Activated gamma-delta T cell (primary cell): Measurements from ENCODE around the gene MGLL.

Experiments
- DNase-seq: peaks from one replicate; lab custom pipeline; 2025; lab: John Stamatoyannopoulos, UW

Gene MGLL

DNA sequence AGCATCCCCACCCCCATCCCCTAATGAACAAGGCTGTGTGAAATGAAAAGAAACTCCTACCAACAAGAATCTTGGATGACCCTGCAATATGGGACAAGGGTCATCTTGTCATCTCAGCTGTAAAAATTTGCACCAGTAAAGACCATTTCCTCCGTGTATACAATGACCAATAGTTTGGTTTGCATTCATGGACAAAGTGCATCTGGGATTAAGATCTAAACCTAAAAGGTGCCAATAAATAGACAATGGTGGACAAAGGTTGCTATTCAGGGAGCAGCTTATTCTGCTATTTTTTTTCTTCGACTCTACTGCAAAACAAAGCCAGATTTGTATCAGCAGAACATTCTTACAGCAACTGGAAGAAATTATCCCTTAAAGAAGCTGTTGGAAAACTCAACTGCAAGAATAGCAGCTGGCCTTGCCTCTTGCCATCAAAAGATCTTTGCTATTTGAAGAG lies 8.0 kb downstream of the MGLL start:
- no peak for DNase-seq

DNA sequence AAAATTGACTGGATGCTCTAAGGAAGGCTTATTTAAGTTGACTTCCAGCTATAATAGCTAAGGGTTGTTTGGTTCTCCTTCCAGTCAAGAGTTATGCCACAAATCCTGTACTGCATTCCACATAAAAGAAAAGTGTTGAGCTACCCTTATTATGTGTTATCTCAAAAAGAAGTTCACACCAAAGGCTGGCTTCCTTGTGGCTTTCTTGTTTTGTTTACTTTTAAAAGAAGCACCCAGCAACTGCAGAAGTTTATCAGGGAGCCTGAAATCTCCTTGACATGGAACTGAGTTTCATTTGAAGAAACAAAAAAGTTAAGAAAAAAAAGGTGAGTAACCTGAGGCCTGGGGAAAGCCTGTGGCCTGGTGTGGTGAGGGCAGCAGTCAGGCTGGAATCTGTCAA lies 10.2 kb downstream of the MGLL start:
- DNase-seq, result no peak

DNA sequence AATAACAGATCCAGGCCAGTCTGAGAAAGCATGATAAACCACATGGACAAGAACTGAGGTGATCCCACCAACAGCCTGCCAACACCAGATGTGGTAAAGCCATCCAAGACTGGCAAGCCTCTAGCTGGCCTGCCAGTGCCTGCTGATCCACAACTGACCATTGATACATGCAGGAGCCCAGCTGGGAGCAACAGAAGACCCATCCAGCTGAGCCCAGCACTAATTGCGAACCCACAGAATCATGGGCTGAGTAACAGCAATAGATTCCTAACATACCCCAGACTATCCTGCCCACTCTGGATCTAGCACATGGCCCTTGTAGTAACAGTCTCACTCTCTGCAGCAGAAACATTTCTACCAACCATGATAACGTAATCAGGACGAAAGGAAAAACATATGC lies 10.6 kb downstream of the MGLL start:
- DNase-seq, result no peak

DNA sequence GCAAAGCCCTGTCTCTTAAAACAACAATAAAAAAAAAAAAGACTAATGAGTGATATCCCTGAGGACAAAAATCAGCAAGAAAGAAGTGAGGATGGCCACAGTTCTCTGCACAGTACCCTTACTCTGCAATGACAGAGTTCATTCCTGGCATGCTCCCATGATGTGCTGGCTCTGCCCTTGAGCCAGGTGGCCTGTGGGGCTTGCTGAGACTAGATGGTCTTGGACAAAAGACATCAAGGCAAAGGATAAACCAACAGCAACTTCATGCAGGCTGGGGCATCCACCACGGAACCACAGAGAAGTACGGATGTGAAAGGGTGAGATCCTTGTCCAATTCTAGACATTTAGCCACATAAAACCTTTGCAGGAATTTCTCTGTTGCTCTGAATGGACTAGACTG lies 12.7 kb downstream of the MGLL start:
- DNase-seq, result no peak

DNA sequence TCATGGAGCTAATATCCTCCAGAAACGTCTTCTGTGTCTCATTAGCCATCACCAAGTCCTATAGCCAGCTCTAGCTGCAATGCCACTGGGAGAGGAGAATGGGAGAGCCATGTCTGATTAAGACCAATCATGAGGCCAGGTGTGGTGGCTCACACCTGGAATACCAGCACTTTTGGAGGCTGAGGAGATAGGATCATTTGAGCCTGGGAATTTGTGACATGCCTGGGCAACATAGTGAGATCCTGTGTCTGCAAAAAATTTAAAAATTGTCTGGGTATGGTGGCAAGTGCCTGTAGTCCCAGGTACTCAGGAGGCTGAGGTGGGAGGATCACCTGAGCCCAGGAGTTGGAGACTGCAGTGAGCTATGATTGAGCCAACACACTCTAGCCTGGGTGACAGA lies 13.1 kb downstream of the MGLL start:
- no peak for DNase-seq

DNA sequence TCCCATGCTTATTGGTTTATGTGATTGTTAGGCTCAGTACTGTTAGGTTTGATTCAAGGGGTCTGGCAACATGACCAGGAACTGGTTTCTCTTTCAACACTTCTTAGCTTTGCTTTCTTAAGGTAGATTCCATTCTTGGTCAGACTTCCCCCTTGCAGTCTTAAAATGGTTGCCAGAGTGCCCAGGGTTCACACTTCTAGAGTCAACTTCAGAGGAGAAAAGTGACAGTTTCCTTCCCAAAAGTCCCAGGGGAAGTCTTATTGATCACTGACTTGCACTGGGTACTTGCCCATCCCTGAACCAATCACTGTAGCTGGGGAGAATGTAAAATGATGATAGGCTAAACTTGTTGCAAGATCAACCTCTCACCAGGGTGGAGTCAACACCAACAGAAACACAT lies 14.1 kb downstream of the MGLL start:
- no peak for DNase-seq

DNA sequence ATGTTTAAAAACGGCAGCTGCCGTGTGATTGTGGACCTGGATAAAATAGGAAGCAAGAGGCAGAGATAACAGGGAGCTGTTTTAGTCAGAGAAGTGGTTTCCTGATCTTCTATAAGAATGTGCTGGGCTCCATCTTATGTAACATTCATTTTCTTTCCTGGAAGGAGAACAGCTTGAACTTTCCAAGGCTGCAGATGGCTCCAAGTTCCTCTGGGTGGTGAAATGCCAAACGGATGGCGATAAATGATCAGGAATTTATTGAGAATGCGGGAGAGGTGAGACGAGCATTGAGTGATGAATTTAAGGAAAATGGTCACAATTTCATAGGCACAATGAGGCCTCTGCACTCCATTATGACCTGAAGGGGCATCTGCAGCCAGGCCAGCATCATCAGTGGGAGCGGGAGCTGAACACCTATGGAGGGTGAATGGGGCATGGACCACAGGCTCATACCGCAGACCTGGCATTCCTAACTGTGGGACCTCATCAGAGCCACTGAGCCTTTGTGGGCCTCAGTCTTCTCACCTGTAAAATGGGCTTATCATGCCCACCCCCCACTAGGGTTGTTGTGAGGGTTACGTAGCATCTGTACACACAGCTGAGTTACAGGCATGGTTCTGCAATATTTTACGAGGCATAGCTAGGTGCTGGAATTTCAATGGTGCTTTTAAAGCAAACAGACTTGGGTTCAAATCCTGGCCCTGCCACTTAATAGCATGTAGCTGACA lies 17.1 kb downstream of the MGLL start:
- no peak for DNase-seq

DNA sequence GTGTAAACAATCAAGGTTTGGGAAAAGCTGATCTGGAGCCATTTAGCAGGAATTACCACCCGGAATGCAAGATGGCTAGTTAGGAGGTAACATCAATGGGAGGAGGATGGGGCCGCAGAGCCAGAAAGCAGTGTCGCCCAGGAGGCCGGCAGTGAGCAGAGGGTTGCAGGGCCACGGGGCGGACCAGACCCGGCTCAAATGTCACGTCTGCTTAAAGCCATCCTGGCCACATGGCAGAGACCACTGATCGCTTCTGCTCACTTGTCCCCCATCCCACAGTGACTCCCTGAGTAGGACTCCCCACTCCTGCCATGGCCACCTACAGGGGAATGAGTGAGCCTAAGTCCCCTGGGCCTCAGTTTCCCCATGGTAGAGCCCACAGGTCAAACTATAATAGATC lies 18.2 kb downstream of the MGLL start:
- DNase-seq, result no peak

DNA sequence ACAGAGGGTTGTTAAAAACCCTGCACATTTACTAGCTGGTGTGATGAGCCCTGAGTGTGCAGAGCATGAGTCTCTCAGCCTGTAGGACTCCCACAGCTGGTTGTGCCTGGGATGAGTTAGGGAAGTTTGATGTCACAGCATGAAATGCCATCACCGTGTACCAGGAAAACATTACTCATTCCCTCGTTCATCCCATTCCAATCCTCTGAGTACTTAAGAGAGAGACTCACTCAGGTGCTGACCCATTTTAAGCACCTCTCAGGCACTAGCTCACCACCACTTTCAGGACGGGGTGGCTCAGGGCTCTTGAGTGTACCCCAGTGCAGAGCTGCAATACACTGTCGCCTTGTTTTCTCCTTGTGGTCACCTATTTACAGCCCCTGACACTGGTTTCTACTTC lies 18.7 kb downstream of the MGLL start:
- DNase-seq, result no peak

DNA sequence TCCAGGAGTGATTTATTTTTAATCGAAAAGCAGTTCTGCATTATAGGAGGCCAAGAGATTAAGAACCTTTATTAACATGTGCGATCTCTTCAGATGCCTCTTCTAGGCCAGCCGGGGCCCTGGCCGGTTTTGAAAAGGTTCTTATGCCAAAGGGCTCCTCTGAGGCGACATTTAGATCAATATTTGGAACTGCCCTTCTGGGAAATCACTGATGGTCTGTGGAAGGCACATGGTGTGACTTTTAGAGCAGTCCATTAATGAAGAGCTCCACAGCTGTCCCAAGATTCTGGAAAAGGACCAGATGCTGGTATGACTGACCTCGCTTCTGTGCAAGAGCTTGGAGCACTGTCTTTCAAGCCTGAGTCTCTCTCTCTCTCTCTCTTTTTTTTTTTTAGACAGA lies 19.7 kb downstream of the MGLL start:
- DNase-seq, result no peak

DNA sequence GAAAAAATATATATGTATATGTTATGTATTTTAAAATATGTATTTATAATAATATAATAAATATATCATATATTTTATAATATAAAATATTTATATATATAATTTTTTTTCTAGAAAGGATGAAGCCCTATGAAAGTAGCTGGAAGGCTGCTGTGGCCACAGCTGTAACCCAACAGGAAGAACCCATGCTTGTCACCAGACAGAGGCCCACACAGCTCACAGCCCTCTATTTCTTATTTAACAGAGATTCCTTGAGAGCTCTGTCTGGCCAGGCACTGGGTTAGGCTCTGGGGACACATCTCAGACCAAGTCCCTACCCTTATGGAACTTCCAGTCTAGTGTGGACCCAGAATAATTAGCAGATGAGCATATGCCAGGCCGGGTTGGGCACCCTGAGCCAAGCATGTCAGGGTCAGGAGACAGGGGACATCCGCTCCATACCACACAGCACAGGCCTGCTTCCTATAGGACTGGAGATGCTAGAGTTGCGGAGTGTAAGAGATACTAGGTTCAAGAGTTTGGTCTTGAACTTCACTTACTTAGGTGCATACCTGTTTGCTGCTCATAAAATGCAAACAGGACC lies 20.5 kb downstream of the MGLL start:
- no peak for DNase-seq

DNA sequence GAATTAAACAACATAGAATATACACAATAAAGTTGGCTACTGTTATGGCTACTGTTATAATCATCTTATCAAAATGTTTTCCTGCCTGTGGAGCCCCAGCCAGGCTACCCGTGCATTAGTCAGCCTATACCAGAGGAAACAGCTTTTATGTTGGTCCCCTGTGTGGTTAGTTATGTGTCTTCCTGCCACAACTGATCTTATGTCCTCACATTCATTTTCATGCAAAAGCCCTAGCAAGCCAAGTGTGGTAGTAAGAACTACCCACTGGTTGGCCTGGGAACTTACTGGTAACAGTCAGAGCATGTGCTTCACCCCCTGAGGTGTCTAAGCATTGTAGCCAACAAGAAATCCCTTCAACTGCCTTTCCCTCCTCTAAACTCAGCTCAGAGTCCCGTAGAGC lies 21.8 kb downstream of the MGLL start:
- no peak for DNase-seq

DNA sequence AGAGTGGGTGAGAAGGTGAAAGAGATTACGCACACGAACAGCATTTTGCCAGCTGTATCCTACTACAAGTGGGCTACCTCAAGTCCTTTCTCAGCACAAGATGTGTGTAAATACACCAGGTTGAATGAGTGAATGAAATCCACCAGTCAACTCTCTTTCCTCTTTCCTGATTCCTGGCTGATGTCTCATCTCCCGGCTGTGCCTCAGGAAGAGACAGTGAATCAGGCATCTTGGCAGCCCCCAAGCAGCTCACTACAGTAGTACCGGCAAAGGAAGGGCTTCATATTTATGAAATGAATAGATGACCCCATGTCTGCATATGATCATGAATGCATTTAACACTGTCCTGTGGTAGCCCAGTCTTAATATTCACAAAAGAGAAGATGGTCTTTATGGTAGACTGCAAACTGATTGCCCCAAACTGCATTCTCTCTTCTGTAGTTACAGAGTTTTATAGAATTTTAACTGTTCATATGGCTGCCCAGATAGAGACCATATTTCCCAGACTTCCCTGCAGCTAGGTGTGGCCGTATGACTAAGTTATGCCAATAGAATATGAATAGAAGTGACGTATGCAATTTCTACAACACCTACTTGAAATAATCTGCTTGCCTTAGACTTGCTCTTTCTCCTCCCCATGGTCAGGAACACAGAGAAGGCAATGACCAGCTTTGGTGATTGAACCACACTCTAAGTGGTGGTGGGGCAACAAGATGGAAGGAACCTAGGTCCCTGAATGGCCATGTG lies 22.7 kb downstream of the MGLL start:
- DNase-seq, result no peak

DNA sequence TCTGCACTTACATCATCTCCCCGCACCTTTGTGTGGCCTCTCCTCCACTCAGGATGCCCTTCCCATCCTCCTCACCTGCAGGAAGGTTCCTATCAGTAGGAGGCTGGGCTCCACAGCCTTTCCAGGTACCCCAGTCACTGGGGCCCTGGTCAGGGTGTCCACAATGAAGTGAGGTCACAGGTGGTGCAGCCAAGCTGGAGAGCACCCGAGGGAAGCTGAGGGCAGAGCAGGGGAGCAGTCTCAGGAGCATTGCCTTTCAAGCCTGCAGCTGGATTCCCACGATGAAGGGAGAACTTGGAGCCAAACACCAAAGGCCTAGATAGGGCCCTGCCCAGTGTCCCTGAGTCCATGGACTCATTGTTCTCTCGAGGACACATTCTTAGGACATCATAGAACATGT lies 23.6 kb downstream of the MGLL start:
- no peak for DNase-seq

DNA sequence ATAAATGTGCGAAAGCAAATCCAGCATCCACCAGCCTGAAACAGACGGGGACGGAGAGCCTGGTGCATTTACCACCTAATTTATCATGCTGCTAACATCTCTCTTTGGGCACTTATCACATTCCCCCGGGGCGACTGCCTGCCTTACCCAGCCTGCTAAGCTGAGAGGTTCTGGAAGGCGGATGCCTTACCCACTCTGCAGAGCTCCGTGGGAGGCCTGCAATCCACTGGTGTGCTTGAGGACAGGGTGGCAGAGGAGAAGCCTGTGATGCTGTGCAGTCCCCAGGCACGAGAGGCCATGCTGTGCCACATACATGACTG lies 25.5 kb downstream of the MGLL start:
- no peak for DNase-seq

DNA sequence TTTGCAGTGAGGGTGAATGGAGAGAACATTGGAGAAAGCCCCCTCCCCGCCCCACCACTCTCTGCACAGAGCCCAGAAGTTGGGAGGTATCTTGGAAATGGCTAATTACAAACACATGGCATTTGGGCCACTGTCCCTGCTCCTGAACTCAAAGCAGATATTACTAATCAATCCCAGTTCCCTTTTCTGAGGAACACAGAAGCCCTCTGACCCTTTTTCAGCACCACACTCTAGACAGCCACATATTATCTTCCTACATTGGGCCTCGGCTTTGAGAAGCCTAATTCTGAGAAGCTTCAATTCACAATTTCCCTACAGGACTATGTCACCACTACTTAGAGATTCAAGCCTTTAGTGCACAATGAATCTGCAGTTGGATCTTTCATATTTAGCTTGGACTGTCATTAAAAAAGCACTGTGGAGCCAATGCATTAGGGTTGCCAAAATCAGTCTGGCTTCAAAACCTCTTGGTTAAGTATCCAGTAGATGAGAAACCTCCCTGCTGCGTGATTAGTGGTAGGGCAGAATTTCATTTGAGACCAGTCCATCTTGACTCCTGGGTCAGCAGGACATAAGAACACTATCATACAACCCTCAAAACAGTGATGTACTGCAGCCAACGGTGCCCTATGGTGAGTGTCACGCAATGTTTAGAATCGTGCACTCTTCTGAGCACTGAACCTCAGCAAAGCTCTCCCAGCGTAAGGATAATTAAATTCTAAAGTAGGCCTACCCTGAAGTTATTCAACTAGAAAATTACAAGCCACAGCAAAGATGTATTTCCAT lies 26.1 kb downstream of the MGLL start:
- DNase-seq, result no peak

DNA sequence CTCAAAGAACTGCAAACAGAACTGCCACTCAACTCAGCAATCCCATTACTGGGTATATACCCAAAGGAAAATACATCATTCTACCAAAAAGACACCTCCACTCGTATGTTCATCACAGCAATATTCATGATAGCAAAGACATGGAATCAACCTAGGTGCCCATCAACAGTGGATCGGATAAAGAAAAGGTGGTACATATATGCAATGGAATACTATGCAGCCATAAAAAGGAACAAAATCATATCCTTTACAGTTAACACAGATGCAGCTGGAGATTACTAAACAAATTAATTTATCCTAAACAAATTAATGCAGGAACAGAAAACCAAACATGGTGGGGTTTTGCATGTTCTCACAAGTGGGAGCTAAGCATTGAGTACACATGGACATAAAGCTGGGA lies 27.3 kb downstream of the MGLL start:
- DNase-seq, result no peak

DNA sequence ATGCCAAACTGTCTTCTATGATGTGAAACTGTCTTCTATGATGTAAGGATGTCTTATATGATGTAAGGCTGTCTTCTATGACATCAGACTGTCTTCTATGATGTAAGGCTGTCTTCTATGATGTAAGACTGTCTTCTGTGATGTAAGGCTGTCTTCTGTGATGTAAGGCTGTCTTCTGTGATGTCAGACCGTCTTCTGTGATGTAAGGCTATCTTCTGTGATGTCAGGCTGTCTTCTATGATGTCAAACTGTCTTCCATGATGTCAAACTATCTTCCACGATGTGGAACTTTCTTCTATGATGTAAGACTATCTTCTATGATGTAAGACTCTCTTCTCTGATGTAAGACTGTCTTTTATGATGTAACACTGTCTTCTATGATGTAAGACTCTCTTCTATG lies 27.9 kb downstream of the MGLL start:
- DNase-seq, result no peak

DNA sequence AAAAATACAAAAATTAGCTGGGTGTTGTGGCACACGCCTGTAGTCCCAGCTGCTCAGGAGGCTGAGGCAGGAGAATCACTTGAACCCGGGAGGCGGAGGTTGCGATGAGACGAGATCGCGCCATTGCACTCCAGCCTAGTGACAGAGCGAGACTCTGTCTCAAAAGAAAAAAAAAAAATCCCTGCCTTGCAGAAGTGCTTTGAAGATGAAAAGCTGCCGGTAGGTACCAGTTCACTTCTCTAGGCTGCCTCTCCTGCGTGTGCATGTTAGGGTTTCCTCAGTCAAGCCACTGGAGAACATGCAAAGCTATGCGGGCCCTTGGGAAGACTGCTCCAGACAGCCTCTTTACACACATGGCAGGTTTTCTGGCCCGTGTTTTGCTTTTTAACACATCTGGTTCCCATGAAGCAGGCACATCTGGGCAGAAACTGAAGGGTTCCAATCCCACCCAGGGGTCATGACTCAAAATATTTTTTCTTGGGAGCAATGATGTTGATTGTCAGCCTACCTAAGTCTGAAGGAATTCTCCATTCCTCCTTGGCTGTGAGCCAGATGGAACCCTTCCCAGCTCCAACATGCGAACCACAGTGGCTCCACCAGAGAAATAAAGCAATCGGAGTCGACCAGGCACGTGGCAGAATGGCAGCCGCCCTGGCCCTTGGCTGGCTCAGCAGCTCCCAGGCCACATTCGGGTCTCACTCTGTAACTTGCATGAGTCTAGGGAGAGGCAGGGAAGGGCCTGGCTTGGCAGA lies 29.6 kb downstream of the MGLL start:
- no peak for DNase-seq

DNA sequence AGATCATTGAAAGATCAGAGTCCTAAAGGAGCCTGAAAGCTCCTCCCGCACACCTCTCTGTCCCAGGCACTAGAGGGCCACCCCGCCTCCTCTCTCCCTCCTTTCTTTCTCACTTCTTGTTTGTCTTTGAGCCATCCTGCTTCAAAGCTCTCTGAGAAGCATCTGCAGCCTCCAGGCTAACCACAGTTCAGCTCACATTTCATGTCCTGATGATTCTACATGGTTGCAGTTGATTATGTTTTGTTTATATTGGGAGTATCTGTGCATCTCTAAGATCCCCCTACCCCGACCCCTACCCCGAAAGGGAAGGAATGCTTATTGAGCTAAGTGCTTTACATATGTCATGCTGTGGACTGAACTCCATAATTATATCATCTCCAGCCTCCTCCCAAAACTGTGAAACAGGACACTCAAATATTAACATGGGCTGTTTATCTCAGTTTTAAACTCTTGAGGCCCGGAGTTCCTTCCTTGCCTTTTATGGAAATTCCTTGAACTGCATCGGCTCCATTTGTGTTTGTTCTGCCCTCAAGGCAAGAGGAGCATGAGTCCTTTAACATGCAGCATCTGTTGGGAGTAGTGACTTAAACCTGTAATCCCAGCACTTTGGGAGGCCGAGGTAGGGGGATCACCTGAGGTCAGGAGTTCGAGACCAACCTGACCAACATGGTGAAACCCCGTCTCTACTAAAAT lies 30.9 kb downstream of the MGLL start:
- DNase-seq, result no peak

DNA sequence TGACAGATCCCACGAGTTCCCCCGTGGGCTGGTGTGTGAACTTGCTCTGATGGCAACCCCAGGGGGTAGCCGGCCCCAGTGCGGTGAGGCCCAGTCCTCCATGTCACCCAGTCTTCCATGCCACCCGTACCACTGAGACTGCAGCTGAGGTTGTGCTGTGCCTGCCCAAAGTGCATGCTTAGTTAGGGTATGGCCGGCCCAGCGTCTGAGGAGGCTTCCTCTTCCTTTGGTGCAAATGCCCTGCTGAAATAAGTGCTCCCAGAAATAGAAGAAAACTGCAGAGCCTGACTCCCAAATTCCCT lies 31.5 kb downstream of the MGLL start:
- DNase-seq, result no peak
